HEK293T (cell line): ENCODE data around the gene COPS2.

ENCODE experiments used
- L3MBTL2 ChIP-seq: fragments of 450-650 bp; conservative IDR thresholded peaks from 2 replicates; pipeline ENCODE4 v1.6.1; 2016; ENCODE audit warnings: mild to moderate bottlenecking
- SP1 ChIP-seq: fragments of 450-650 bp; IDR thresholded peaks from 2 replicates; pipeline ENCODE4 v1.6.1; 2017
- SUZ12 ChIP-seq: fragments of 450-650 bp; IDR thresholded peaks from 2 replicates; pipeline ENCODE4 v1.6.1; 2016; ENCODE audit warnings: mild to moderate bottlenecking

GRCh38 chr15:49155834-49156627, 632 bp upstream of the COPS2 start:
- TF ChIP-seq L3MBTL2 (no peak), SP1 (no peak), SUZ12 (no peak)
